HEK293T (cell line): Measurements from ENCODE around the gene ALOX5AP.

Experiments used
- CTBP1 ChIP-seq: fragments of 450-650 bp; IDR thresholded peaks from 2 replicates; pipeline ENCODE4 v1.6.1; 2016; ENCODE audit warnings: borderline replicate concordance
- LEF1 ChIP-seq: fragments of 450-650 bp; IDR thresholded peaks from 2 replicates; pipeline ENCODE4 v1.6.1; 2017; ENCODE audit warnings: mild to moderate bottlenecking, borderline replicate concordance
- SUZ12 ChIP-seq: fragments of 450-650 bp; IDR thresholded peaks from 2 replicates; pipeline ENCODE4 v1.6.1; 2016; ENCODE audit warnings: mild to moderate bottlenecking

DNA sequence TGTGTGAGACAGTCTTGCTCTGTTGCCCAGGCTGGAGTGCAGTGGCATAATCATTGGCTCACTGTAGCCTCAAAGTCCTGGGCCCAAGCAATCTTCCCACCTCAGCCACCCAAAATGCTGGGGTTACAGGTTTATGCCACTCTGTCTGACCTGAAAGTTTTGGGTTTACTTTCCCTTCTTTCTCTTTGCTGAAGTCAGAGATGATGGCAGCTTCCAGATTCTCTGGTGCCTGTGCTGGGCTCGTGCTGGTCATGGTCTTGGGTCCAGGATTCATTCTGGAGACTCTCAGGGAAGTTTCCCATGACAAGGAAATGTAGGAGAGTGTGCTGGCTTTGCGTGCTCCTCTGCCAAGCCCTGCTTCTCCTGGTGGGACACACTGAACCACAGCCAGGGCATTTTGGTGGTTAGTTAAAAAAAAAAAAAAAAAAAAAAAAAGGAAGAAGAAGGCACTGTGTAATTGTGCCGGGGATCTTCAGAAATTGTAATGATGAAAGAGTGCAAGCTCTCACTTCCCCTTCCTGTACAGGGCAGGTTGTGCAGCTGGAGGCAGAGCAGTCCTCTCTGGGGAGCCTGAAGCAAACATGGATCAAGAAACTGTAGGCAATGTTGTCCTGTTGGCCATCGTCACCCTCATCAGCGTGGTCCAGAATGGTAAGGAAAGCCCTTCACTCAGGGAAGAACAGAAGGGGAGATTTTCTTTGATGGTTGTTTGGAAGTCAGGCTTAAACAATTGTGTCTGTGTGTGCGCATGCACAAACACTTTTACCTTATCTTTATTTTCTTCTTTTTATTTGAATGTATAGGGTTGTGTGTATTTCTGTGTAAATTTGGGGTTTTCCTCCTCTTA, at the start of gene ALOX5AP:
- TF ChIP-seq SUZ12 (no peak), CTBP1 (no peak), LEF1 (no peak)
